ENCODE measurements around the gene GDPD5.

Gene GDPD5

GRCh38 chr11:75475767-75476650 lies 49.7 kb downstream of the GDPD5 start:
- no peaks in the 10 kb centered on the region for H4K20me1 ChIP-seq (ENCODE audit: insufficient read depth, low read length)
- no peaks in the 10 kb centered on the region for H3K9me2 ChIP-seq (ENCODE audit: low read depth, low read length)
- H3K4me2 ChIP-seq (ENCODE audit: low read length) = no peak overlapping the region; the same call in 1 of the 2 replicates
- H3K27ac ChIP-seq (ENCODE audit: low read depth, low read length, poor library complexity, severe bottlenecking) = no peak overlapping the region
- no peaks in the 10 kb centered on the region for H3F3A ChIP-seq (ENCODE audit: insufficient read depth, low read length)
- H3K27me3 ChIP-seq (ENCODE audit: insufficient read depth, low read length) = 0 out of 2 replicates have a peak, but pooled peaks cover 3% of the 10 kb centered on the region
- no peak overlapping the region for H3K4me3 ChIP-seq (ENCODE audit: low read depth, low read length, poor library complexity, severe bottlenecking)
- no peak overlapping the region for H3K9ac ChIP-seq (ENCODE audit: low read length)
- H3K9me3 ChIP-seq (ENCODE audit: low read length) = no peaks in the 10 kb centered on the region
- H3K79me2 ChIP-seq (ENCODE audit: insufficient read depth, low read length) = no peaks in the 10 kb centered on the region
- peaks cover 7% of the 10 kb centered on the region for H3K4me1 ChIP-seq (ENCODE audit: insufficient read depth, low read length, severe bottlenecking)
- no peak for TF ChIP-seq CTCF (IDR thresholded peaks at IDR 0.05; ENCODE audit: low read length)
- no peak for TF ChIP-seq EZH2 (IDR thresholded peaks at IDR 0.05; ENCODE audit: borderline replicate concordance, low read length)
- no peak overlapping the region for H2AFZ ChIP-seq (ENCODE audit: low read length)
- H3K36me3 ChIP-seq (ENCODE audit: insufficient read depth, low read length) = no peaks in the 10 kb centered on the region

GRCh38 chr11:75474878-75475766 lies 50.6 kb downstream of the GDPD5 start:
- Histone ChIP-seq H3K9me2 (ENCODE audit: low read depth, low read length) (no peaks in the 10 kb centered on the region), H3K36me3 (ENCODE audit: insufficient read depth, low read length) (no peaks in the 10 kb centered on the region), H3K4me1 (ENCODE audit: insufficient read depth, low read length, severe bottlenecking) (peaks cover 7% of the 10 kb centered on the region), H3K9ac (ENCODE audit: low read length) (no peak overlapping the region), H3K4me2 (ENCODE audit: low read length) (peak overlapping the region; percentile 33; the same call in 1 of the 2 replicates), H2AFZ (ENCODE audit: low read length) (peak overlapping the region; percentile 27; the same call in 1 of the 2 replicates), H3K9me3 (ENCODE audit: low read length) (no peaks in the 10 kb centered on the region), H3K79me2 (ENCODE audit: insufficient read depth, low read length) (no peaks in the 10 kb centered on the region), H3K27me3 (ENCODE audit: insufficient read depth, low read length) (0 out of 2 replicates have a peak, but pooled peaks cover 3% of the 10 kb centered on the region), H3K4me3 (ENCODE audit: low read depth, low read length, poor library complexity, severe bottlenecking) (no peak overlapping the region), H4K20me1 (ENCODE audit: insufficient read depth, low read length) (no peaks in the 10 kb centered on the region), H3K27ac (ENCODE audit: low read depth, low read length, poor library complexity, severe bottlenecking) (no peak overlapping the region), H3F3A (ENCODE audit: insufficient read depth, low read length) (no peaks in the 10 kb centered on the region)
- TF ChIP-seq CTCF (IDR thresholded peaks at IDR 0.05; ENCODE audit: low read length) (no peak), EZH2 (IDR thresholded peaks at IDR 0.05; ENCODE audit: borderline replicate concordance, low read length) (no peak)

- no peaks in the 10 kb centered on the region for H3K79me2 ChIP-seq (ENCODE audit: insufficient read depth, low read length)
- TF ChIP-seq EZH2 (IDR thresholded peaks at IDR 0.05; ENCODE audit: borderline replicate concordance, low read length) (no peak), CTCF (IDR thresholded peaks at IDR 0.05; ENCODE audit: low read length) (no peak)
- no peak overlapping the region for H3K9ac ChIP-seq (ENCODE audit: low read length)
- H3K27ac ChIP-seq (ENCODE audit: low read depth, low read length, poor library complexity, severe bottlenecking) = no peak overlapping the region
- no peaks in the 10 kb centered on the region for H3K9me3 ChIP-seq (ENCODE audit: low read length)
- H3K4me2 ChIP-seq (ENCODE audit: low read length) = no peak overlapping the region
- no peaks in the 10 kb centered on the region for H3K36me3 ChIP-seq (ENCODE audit: insufficient read depth, low read length)
- H3K9me2 ChIP-seq (ENCODE audit: low read depth, low read length) = no peaks in the 10 kb centered on the region
- peaks cover 7% of the 10 kb centered on the region for H3K4me1 ChIP-seq (ENCODE audit: insufficient read depth, low read length, severe bottlenecking)
- H4K20me1 ChIP-seq (ENCODE audit: insufficient read depth, low read length) = no peaks in the 10 kb centered on the region
- H3K27me3 ChIP-seq (ENCODE audit: insufficient read depth, low read length) = 0 out of 2 replicates have a peak, but pooled peaks cover 3% of the 10 kb centered on the region
- no peaks in the 10 kb centered on the region for H3F3A ChIP-seq (ENCODE audit: insufficient read depth, low read length)
- H2AFZ ChIP-seq (ENCODE audit: low read length) = no peak overlapping the region
- no peak overlapping the region for H3K4me3 ChIP-seq (ENCODE audit: low read depth, low read length, poor library complexity, severe bottlenecking)
These were observed 51.5 kb downstream of the GDPD5 start for GRCh38 chr11:75474240-75474639.
